Liver (tissue), 9 donors: Measurements from ENCODE around the gene DNAH17. TPM values are rescaled to one million over a fixed set of nuclear protein-coding genes. Genes with fewer than 3 reads are reported as not detected.

Experiments
- DNase-seq: peaks from one replicate; pipeline ENCODE4 v3.0.0-alpha.2; 2017; ENCODE audit warnings: low spot score
- H3K27ac ChIP-seq, 2 donors: one replicate each; pipeline ENCODE4 v1.7.0; 2013; ENCODE audit warnings: inconsistent platforms in 2 of 2, low read length in 2 of 2, control low read depth in 1 of 2, low read depth in 1 of 2, mild to moderate bottlenecking in 1 of 2
- H3K27me3 ChIP-seq, 4 donors: one replicate each; pipeline versions ENCODE4 v1.6.1 to v1.7.0; 2013; ENCODE audit warnings: low read length in 3 of 4, inconsistent platforms in 1 of 4, mild to moderate bottlenecking in 1 of 4, moderate library complexity in 1 of 4; ENCODE audit not compliant: control insufficient read depth in 4 of 4, insufficient read depth in 4 of 4
- H3K36me3 ChIP-seq, 4 donors: one replicate each; pipeline versions ENCODE4 v1.6.1 to v1.7.0; 2013; ENCODE audit warnings: low read length in 3 of 4, mild to moderate bottlenecking in 3 of 4, low read depth in 1 of 4, moderate library complexity in 1 of 4; ENCODE audit not compliant: control insufficient read depth in 4 of 4, insufficient read depth in 3 of 4
- H3K4me1 ChIP-seq, 4 donors: one replicate each; pipeline versions ENCODE4 v1.6.1 to v1.7.0; 2013; ENCODE audit warnings: low read length in 3 of 4, mild to moderate bottlenecking in 3 of 4, moderate library complexity in 1 of 4; ENCODE audit not compliant: control insufficient read depth in 4 of 4, insufficient read depth in 4 of 4
- H3K4me3 ChIP-seq, 3 donors: one replicate each; pipeline versions ENCODE4 v1.6.1 to v1.7.0; 2013; ENCODE audit warnings: low read length in 3 of 3, control low read depth in 1 of 3, low read depth in 1 of 3, mild to moderate bottlenecking in 1 of 3
- H3K9ac ChIP-seq, 2 donors: one replicate each; pipeline ENCODE4 v1.7.0; 2013; ENCODE audit warnings: low read length in 2 of 2, mild to moderate bottlenecking in 2 of 2, moderate library complexity in 2 of 2, control low read depth in 1 of 2, low read depth in 1 of 2
- H3K9me3 ChIP-seq, 4 donors: one replicate each; pipeline versions ENCODE4 v1.6.1 to v1.7.0; 2013; ENCODE audit warnings: low read length in 3 of 4; ENCODE audit not compliant: control insufficient read depth in 4 of 4
- ATF3 ChIP-seq: IDR thresholded peaks from 2 replicates; pipeline ENCODE4 v1.6.1; 2016; ENCODE audit warnings: antibody characterized with exemption
- CTCF ChIP-seq: fragments of 150-350 bp; IDR thresholded peaks from 2 replicates; pipeline ENCODE4 v1.5.1; 2017; ENCODE audit warnings: improper control_type of control experiment, low read depth, low read length; ENCODE audit not compliant: missing input control
- EGR1 ChIP-seq, 2 donors: IDR thresholded peaks; 2 replicates each; pipeline ENCODE4 v1.6.1; 2016 to 2018; ENCODE audit warnings: antibody characterized with exemption in 2 of 2, low read depth in 2 of 2
- FOXA1 ChIP-seq: IDR thresholded peaks from 2 replicates; pipeline ENCODE4 v1.6.1; 2016; ENCODE audit warnings: antibody characterized with exemption
- GABPA ChIP-seq, 2 donors: IDR thresholded peaks in 1 of 2; conservative IDR thresholded peaks in 1 of 2; 2 replicates each; pipeline ENCODE4 v1.6.1; 2016; ENCODE audit warnings: antibody characterized with exemption in 2 of 2, mild to moderate bottlenecking in 1 of 2, moderate library complexity in 1 of 2
- HNF4A ChIP-seq, 2 donors: conservative IDR thresholded peaks; 2 replicates each; pipeline ENCODE4 v1.6.1; 2016; ENCODE audit warnings: antibody characterized with exemption in 2 of 2, mild to moderate bottlenecking in 2 of 2
- HNF4G ChIP-seq: IDR thresholded peaks from 2 replicates; pipeline ENCODE4 v1.6.1; 2016; ENCODE audit warnings: antibody characterized with exemption
- JUND ChIP-seq, 2 donors: IDR thresholded peaks; 2 replicates each; pipeline ENCODE4 v1.6.1; 2016; ENCODE audit warnings: antibody characterized with exemption in 2 of 2
- MAX ChIP-seq: IDR thresholded peaks from 2 replicates; pipeline ENCODE4 v1.6.1; 2016; ENCODE audit warnings: antibody characterized with exemption
- NR2F2 ChIP-seq: IDR thresholded peaks from 2 replicates; pipeline ENCODE4 v1.6.1; 2016; ENCODE audit warnings: antibody characterized with exemption
- RAD21 ChIP-seq, 2 donors: IDR thresholded peaks; 2 replicates each; pipeline ENCODE4 v1.6.1; 2016; ENCODE audit warnings: antibody characterized with exemption in 2 of 2, mild to moderate bottlenecking in 2 of 2
- REST ChIP-seq: IDR thresholded peaks from 2 replicates; pipeline ENCODE4 v1.6.1; 2016; ENCODE audit warnings: antibody characterized with exemption, mild to moderate bottlenecking
- RXRA ChIP-seq, 2 donors: IDR thresholded peaks; 2 replicates each; pipeline ENCODE4 v1.6.1; 2017 to 2018; ENCODE audit warnings: antibody characterized with exemption in 2 of 2, mild to moderate bottlenecking in 1 of 2
- SP1 ChIP-seq: IDR thresholded peaks from 2 replicates; pipeline ENCODE4 v1.6.1; 2018; ENCODE audit warnings: antibody characterized with exemption, mild to moderate bottlenecking
- TAF1 ChIP-seq: conservative IDR thresholded peaks from 2 replicates; pipeline ENCODE4 v1.6.1; 2016; ENCODE audit warnings: antibody characterized with exemption, mild to moderate bottlenecking
- YY1 ChIP-seq: IDR thresholded peaks from 2 replicates; pipeline ENCODE4 v1.6.1; 2016; ENCODE audit warnings: antibody characterized with exemption, mild to moderate bottlenecking
- ZBTB33 ChIP-seq: IDR thresholded peaks from 2 replicates; pipeline ENCODE4 v1.6.1; 2016; ENCODE audit warnings: antibody characterized with exemption
- WGBS: extraction: QIAGEN DNeasy Blood & Tissue Kit; methylation state at CpG from one replicate; pipeline ENCODE4 v1.1.7; 2013; 5-methylcytosine and 5-hydroxymethylcytosine counted together
- polyA plus RNA-seq, 2 donors: library from polyadenylated mRNA; stranded (reverse) in 1 of 2; unstranded in 1 of 2; fragments of 200-250 nt in 1 of 2; fragments of >200 nt in 1 of 2; fragmentation: Nextera tagmentation in 1 of 2; extraction: Ambion mirVana in 1 of 2; gene quantifications; one replicate each; pipeline versions ENCODE4 v1.2.1 to v1.2.3, GENCODE V29; 2013 to 2015
- total RNA-seq, 2 donors: library from RNA; depleted of rRNA; stranded (reverse); fragments of >200 nt; gene quantifications; one replicate each; pipeline ENCODE4 v1.2.3, GENCODE V29; 2014
- donor health status: healthy.
- donor health status: healthy.
- donor health status: healthy.
- donor health status: healthy.
- donor health status: healthy.

DNAH17 gene
- total and polyA plus RNA-seq, 4 donors = 0.09 to 0.79 TPM; not detected in 2

- DNase-seq = no peak
- no peak overlapping the region for H3K27ac ChIP-seq
- peaks cover 0 to 5% (median 2%) of the 10 kb centered on the region in 4 donors for H3K4me1 ChIP-seq
- no peak overlapping the region for H3K4me3 ChIP-seq
- H3K36me3 ChIP-seq = no peaks in the 10 kb centered on the region
- no peaks in the 10 kb centered on the region for H3K27me3 ChIP-seq
- no peak for TF ChIP-seq RXRA (IDR thresholded peaks at IDR 0.05)
- TF ChIP-seq GABPA (IDR thresholded peaks at IDR 0.05 in 1 of 2, conservative IDR thresholded peaks at IDR 0.05 in 1 of 2) = no peak
- no peak for TF ChIP-seq HNF4A (conservative IDR thresholded peaks at IDR 0.05)
- no peak for TF ChIP-seq EGR1 (IDR thresholded peaks at IDR 0.05; ENCODE audit: low read depth in 2 of 2)
- no peak for TF ChIP-seq CTCF
- TF ChIP-seq REST = no peak
- TF ChIP-seq YY1 = no peak
- no peak for TF ChIP-seq SP1
- no peak for TF ChIP-seq RAD21 (IDR thresholded peaks at IDR 0.05)
- no peak for TF ChIP-seq ZBTB33
- TF ChIP-seq JUND (IDR thresholded peaks at IDR 0.05) = no peak
- no peak for TF ChIP-seq ATF3
- TF ChIP-seq FOXA1 = no peak
- no peak for TF ChIP-seq MAX
- no peak for TF ChIP-seq TAF1
- no peak for TF ChIP-seq NR2F2
- no peak for TF ChIP-seq HNF4G
- H3K9me3 ChIP-seq = no peaks in the 10 kb centered on the region
- 92% methylated on average over 13 of the region's 13 CpGs for WGBS
- no peak overlapping the region for H3K9ac ChIP-seq
These were observed 12.7 kb upstream of the DNAH17 start for GRCh38 chr17:78589885-78590284.
